GM18867 (cell line): ENCODE results near the gene RNASEL.

Experiments used
- ATAC-seq: cut with Tn5 transposase; IDR thresholded peaks from one replicate; pipeline ENCODE4 v1.9.1; 2021; ENCODE audit warnings: mild to moderate bottlenecking, moderate library complexity; ENCODE audit not compliant: unreplicated experiment

Gene RNASEL

DNA sequence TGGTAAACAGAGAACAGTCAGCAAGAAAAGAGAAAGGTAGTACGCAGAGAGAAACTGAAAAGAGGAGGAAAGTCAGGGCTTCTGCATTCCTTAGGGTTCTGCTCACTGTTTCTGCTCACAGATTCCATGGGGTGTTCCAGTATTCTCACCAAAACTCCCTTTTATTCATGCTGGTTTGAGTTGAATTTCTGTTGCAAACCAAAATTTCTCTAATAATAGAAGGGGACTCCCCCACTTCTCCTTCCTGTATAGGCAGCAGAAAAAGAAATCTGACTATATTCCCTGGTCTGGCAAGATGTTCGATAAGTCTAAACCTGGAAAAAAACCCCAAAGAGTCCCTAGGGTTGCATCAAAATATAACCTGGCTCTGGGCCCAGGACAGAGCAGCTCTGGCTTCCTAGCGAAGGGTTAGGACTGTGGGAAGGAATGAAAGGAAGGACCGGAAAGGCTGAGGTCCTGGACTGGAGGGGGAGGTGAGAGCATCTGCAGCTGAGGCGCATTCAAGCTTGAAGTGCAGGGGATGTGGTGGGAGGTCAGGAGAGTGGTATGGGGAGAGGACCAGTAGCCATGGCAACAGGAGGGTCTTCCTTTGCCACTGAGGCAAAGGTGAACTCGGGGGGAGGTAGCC, 34.0 kb upstream of the RNASEL start:
- no peak for ATAC-seq

- no peak for ATAC-seq
Measured at GRCh38 chr1:182621906-182622305, 32.9 kb upstream of the RNASEL start.

DNA sequence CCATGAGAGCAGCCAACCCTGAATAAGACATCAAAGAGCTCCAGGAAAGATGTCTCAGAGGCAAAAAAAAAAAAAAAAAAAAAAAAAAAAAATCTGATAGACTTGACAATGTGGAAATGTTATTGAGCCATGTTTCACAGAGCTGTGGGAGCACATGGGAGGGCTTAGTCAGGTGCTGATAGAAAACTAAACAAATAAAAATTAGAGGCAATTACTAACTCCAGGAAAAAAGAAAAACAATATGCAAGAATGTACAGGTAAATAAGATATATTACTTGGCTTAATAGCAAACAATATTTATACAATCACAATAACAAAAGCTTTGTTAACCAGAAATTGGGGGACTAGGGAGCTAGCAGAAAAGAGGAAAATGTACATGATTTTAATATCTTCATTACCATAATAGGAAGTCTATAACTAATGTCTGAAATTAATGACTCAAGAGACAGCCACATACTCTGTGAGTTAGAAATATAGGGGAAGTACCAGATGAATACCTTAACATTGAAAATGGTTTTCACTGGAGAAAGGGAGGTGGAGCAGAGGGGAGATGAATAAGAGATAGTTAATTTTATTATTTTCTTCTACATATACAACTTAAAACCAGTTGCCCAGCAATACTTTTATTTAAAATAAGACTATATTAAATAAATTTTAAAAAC, 32.0 kb upstream of the RNASEL start:
- ATAC-seq, result no peak

- ATAC-seq, result no peak
Measured at GRCh38 chr1:182617734-182618351, 28.8 kb upstream of the RNASEL start.

DNA sequence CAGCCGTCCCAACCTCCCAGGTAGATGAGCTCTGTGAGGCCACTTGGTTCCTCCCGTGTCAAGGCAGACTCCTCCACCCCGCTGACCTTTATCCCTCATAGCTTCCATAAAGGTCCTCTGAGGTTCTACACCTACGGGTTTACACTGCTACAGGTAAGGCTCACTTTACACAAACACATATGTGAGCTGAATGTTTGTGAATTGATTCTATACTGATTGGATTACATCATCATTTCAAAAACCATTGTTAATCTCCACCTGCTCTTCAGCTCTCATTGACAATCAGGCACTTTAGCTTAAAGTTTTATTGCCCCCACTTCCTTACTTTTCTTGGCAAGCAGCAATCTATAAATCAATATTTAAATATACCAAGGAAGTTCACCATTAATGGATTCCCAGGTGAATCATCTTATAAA, 28.0 kb upstream of the RNASEL start:
- no peak for ATAC-seq

GRCh38 chr1:182616130-182617013, 27.3 kb upstream of the RNASEL start:
- ATAC-seq, result peak; percentile 65

DNA sequence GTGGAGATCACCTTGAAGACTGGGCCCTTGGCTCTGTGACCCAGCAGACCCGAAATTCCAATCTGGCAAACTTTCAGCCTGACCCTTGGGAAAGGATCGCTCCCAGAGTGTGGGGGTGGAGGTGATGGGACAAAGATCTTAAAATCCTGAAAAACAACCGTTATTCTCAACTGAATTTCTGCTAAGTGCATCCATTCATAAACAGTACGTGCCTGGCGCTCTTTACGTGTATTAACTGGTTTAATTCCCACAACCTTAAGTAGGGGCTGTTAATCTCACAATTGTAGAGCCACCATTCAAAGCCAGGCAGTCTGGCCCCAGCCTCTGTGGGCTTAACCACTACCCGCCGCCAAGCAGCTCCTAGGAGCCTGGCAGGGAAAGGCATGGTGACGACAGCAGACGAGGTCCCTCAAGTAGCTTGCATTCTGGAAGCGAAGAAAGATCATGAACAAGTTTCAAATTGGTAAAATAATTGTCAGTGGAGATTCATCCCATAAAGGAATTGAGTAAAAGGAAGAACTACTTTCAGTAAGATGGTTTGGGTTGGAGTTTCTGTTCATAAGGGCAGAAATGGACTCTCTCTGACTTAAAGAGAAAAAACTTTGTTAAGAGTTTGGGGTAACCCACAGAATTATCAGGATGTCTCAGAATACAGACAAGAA, 26.5 kb upstream of the RNASEL start:
- peak; percentile 16 for ATAC-seq

- peak; percentile 48 for ATAC-seq
Measured at GRCh38 chr1:182614796-182615454, 25.9 kb upstream of the RNASEL start.

GRCh38 chr1:182611787-182612186, 22.7 kb upstream of the RNASEL start:
- ATAC-seq, result no peak

DNA sequence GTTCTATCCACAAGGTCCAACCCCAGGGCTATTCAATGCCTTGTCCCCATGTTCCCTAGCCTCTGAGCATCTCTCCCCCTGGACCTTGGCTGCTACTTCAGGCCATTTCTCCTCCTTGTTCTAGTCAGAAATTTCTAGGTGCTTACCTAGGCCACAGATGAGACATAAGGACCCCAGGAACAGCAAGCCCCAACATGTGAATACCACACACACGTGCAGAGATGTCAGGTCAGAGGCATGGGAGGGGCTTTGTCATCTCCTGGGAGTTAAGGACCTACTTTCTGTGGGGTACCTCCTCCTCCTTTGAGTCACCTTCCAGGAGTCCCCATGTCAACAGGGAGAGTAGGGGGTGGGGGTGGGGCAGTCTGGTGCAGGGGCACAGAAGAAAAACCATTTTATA, 22.3 kb upstream of the RNASEL start:
- ATAC-seq, result no peak

DNA sequence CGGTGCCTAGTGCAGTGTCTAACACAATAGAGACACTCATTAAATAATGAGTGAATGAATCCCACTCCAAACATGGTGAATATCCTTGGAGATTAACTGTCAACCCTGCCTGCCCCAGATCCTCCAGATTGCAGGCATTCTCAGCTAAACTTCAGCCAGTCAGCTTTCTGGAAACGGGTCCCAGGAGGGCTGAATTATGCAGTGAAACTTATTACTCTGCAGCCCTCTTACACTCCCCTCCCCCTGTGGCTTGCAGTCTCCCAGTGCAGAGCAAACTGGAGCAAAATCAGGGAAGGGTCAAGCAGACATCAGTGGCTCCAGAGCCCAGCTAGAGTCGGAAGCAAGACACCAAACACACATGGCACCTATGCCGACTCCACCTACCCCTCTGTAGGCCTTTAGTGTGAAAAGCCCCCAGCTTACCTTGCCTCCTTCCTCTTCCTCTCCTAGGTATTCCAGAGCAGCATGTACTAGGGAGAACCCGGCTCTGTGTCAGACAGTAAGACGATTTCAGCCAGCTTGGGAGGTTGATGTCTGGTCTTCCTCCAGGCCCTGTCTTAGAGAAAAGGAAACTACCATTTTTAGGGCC, 21.6 kb upstream of the RNASEL start:
- no peak for ATAC-seq

DNA sequence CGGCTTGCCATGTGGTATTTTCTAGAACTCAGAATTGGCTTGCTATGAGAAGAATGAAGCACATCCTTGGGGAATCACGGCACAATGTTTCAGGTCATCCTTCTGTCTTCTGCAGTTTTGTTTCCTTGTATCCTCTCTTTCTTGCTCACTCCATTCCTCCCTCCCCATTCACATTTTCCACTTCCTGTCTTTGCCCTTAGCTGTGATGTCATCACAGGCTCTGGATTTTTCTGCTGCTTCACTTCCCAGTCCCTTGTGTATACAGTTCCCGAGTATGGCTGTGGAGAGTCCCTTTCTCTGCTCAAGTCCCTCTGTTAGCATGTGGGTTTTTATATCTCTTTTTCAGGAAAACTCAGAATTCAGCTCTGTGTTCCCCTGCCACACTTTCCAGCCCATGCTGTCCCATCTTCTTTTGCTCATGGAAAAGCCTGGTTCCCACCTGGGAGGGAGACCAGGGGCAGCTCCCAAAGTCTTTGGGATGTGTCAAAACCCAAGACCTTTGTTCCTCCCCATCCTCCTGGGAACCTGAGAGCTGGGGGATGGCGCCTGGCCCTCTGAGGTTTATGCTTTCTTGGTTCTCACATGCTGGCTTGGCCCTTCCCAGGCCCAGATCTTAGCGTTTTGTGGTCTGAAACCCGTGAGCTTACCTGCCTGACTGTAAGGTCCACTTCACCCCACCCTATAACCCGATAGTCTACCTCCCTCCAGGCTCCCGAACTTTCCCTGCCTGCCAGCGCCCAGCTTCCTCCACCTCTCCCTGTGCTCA, 20.0 kb upstream of the RNASEL start:
- no peak for ATAC-seq

GRCh38 chr1:182608236-182608635, 19.2 kb upstream of the RNASEL start:
- no peak for ATAC-seq

GRCh38 chr1:182607566-182607965, 18.5 kb upstream of the RNASEL start:
- ATAC-seq, result no peak

- peak; percentile 90 for ATAC-seq
Measured at GRCh38 chr1:182604175-182605164, 15.4 kb upstream of the RNASEL start, which contains the start of gene RGS16. TSS of gene RGS16 (minus strand) at chr1:182604389. CDS start at chr1:182604259, 130 bp downstream.

GRCh38 chr1:182603646-182604174, 14.7 kb upstream of the RNASEL start:
- peak; percentile 21 for ATAC-seq

DNA sequence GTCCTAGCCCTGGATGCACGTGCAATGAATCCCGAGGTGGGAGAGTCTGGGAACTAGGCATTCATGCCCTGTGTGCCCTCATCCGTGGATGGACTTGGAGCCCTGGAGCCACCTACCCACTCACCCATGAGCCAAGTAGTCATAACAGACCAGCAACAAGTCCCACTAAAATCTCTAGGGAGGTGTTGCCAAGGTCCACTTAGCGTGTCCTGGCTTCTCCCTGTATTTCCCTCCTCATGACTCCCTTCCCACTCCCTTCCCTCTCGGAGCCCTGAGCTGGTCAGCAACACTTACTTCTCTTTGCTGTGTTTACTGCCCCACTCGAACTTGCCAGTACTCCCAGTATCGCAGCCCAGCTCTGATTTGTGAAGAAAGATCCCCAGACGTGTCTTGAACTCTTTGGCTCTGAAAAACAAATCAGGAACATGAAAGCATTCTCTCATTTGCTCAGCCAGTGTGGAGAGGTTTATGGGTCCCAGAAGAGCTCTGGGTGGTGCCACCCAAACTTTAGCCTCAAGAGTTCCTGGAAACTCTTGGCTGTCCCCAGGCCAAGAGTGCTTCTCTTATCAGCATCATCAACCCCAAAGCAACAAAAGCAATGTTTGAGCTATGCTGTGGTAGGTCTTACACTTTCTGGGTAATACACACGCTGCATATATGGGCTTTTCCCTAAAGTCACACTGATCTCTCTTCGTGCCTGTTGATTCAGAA, 14.0 kb upstream of the RNASEL start:
- ATAC-seq, result no peak
